OCI-LY7 (cell line): ENCODE measurements around the gene STOML2.

Experiments
- EZH2phosphoT487 ChIP-seq: fragments of 200-600 bp; sonication (generic); IDR thresholded peaks from 2 replicates; pipeline ENCODE4 v1.6.1; 2018; ENCODE audit warnings: low read depth, borderline replicate concordance, mild to moderate bottlenecking, mixed run types, antibody characterized with exemption, low read length, moderate library complexity, mixed read lengths
- TF ChIP-seq, protein P1 (sequence below): fragments of 200-600 bp; sonication (generic); conservative IDR thresholded peaks from 2 replicates; pipeline ENCODE4 v1.5.1; 2014; ENCODE audit warnings: mild to moderate bottlenecking, antibody characterized with exemption, low read length, moderate library complexity, mixed read lengths

GRCh38 chr9:35142037-35142436, 39.1 kb upstream of the STOML2 start:
- TF ChIP-seq, protein P1, sequence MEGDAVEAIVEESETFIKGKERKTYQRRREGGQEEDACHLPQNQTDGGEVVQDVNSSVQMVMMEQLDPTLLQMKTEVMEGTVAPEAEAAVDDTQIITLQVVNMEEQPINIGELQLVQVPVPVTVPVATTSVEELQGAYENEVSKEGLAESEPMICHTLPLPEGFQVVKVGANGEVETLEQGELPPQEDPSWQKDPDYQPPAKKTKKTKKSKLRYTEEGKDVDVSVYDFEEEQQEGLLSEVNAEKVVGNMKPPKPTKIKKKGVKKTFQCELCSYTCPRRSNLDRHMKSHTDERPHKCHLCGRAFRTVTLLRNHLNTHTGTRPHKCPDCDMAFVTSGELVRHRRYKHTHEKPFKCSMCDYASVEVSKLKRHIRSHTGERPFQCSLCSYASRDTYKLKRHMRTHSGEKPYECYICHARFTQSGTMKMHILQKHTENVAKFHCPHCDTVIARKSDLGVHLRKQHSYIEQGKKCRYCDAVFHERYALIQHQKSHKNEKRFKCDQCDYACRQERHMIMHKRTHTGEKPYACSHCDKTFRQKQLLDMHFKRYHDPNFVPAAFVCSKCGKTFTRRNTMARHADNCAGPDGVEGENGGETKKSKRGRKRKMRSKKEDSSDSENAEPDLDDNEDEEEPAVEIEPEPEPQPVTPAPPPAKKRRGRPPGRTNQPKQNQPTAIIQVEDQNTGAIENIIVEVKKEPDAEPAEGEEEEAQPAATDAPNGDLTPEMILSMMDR = no peak
- TF ChIP-seq EZH2phosphoT487 = no peak
